Mucosa of descending colon (tissue), 3 donors: ENCODE data around the gene RPL32. TPM values are rescaled to one million over a fixed set of nuclear protein-coding genes. Genes with fewer than 3 reads are reported as not detected.

Source experiments
- ATAC-seq: fragments of 200-7000 bp; cut with Tn5 transposase; one replicate; pipeline ENCODE4 v1.9.1; 2020; ENCODE audit warnings: mild to moderate bottlenecking, moderate library complexity
- DNase-seq, 3 donors: peaks; one replicate each; pipeline ENCODE4 v3.0.0-alpha.2; 2020
- H3K36me3 ChIP-seq: fragments of 200-600 bp; one replicate; pipeline ENCODE4 v1.8.0; 2021; ENCODE audit warnings: low read depth, mild to moderate bottlenecking
- H3K4me1 ChIP-seq: fragments of 200-600 bp; one replicate; pipeline ENCODE4 v1.8.0; 2021; ENCODE audit warnings: low read depth, mild to moderate bottlenecking
- H3K4me3 ChIP-seq: fragments of 200-600 bp; one replicate; pipeline ENCODE4 v1.8.0; 2021; ENCODE audit warnings: mild to moderate bottlenecking
- H3K9me3 ChIP-seq: fragments of 200-600 bp; one replicate; pipeline ENCODE4 v1.8.0; 2021; ENCODE audit warnings: mild to moderate bottlenecking
- CTCF ChIP-seq: fragments of 200-600 bp; IDR thresholded peaks from one replicate; pipeline ENCODE4 v1.8.0; 2022; ENCODE audit warnings: antibody characterized with exemption, mild to moderate bottlenecking
- intact Hi-C, 2 donors: fragments of 100-400 bp; cut with DNase I in 1 of 2; cut with micrococcal nuclease in 1 of 2; formaldehyde crosslinking; loops; one replicate each; pipeline versions ENCODE4 v1.11.0 to v1.11.1; 2022; cut with DNase I, micrococcal nuclease
- total RNA-seq, 3 donors: library from RNA; stranded (reverse); fragmentation: NEBNext Ultra II Directional in 2 of 3; extraction: Animal tissue kit (Norgen Biotek cat#: 25700) in 2 of 3; gene quantifications; one replicate each; pipeline versions ENCODE4 v1.2.1 to v1.2.4, GENCODE V29; 2021 to 2023
- donor health status: DM: no; HTN: no; CAD: no; lungs with moderate emphysema.
- donor health status: DM: no; HTN: no; CAD: no.
- donor health status: DM: no; HTN: yes; CAD: no.

RPL32 gene
- total RNA-seq, 3 donors from 2014 or later = 1,042 to 1,233 (median 1,185) TPM

- intact Hi-C loops = no loop called here
- peaks cover 6% of the 10 kb centered on the region for H3K4me1 ChIP-seq
- H3K36me3 ChIP-seq = no peaks in the 10 kb centered on the region
- no peak for TF ChIP-seq CTCF
- H3K9me3 ChIP-seq = no peaks in the 10 kb centered on the region
- DNase-seq (no peak), ATAC-seq (no peak)
- H3K4me3 ChIP-seq = no peak overlapping the region
These were observed 32.8 kb downstream of the RPL32 start for GRCh38 chr3:12808587-12808986.

- Histone ChIP-seq H3K36me3 (no peaks in the 10 kb centered on the region), H3K9me3 (no peaks in the 10 kb centered on the region), H3K4me3 (no peak overlapping the region), H3K4me1 (peaks cover 6% of the 10 kb centered on the region)
- intact Hi-C loops = no loop called here
- DNase-seq (no peak), ATAC-seq (no peak)
- no peak for TF ChIP-seq CTCF
These were observed 33.6 kb downstream of the RPL32 start for GRCh38 chr3:12807601-12808359.

GRCh38 chr3:12807066-12807465, 34.3 kb downstream of the RPL32 start:
- intact Hi-C loops = no loop called here
- no peaks in the 10 kb centered on the region for H3K36me3 ChIP-seq
- peaks cover 6% of the 10 kb centered on the region for H3K4me1 ChIP-seq
- DNase-seq (no peak), ATAC-seq (no peak)
- no peaks in the 10 kb centered on the region for H3K9me3 ChIP-seq
- TF ChIP-seq CTCF = no peak
- no peak overlapping the region for H3K4me3 ChIP-seq

DNA sequence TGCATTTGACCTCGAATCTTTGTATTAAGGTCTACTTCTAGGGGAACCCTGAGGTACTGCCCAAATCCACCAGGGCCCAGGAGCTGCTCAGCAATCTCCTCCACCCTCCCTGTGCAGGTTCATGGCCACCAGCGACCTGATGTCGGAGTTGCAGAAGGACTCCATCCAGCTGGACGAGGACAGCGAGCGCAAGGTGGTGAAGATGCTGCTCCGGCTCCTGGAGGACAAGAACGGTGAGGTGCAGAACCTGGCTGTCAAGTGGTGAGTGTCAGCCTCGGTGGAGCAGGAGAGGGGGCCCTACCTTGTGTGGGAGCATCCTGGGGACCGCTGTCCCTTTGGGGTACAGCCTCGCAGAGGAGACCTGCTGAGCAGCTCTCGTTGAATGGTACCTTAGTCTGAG, 38.0 kb downstream of the RPL32 start:
- intact Hi-C loops = no loop called here
- no peak for DNase-seq
- ATAC-seq = no peak
- Histone ChIP-seq H3K4me3 (no peak overlapping the region), H3K9me3 (no peaks in the 10 kb centered on the region), H3K4me1 (no peaks in the 10 kb centered on the region), H3K36me3 (no peaks in the 10 kb centered on the region)
- no peak for TF ChIP-seq CTCF

DNA sequence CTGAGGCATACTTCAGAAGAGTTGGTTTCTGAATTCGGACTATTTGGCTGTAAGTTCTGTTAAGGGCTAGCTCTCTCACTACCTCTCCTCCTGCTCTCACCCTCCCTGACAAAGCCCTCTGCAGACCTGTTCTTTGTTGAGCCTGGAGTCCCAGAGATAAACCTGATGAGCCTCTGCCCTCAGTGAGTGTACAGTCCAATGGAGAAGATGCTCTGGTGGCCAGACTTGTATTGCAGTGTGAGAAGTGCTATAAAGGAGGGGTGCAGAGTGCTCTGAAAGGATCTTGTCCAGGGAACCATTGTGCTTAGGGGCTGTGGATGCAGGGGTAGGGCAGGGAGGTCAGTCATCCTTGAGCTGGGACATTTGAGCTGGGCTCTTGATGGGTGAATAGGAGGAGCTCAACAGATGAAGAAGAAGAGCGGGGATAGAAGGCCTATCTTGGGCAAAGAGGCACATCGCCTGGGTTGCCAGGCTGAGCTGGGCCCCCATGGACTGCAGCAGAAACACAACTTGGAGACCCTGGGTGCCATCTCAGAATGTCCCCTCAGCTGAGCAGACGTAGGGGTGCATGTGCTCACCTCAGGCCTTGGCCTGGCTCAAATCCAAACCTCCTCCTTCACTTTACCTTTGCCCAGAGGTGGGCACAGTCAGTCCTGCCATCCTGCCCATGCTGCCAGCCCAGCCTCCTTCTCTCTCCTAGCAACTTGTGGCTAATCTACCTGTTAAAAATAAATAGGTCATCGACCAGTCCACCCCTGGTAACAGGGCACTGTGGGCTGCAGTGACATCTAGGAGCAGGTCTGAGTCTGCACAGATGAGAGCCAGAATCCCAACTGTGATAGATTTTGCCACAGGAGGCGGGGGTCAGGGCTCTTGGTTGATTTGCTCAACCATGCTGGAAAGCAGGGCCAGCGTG, 41.6 kb downstream of the RPL32 start:
- Histone ChIP-seq H3K4me1 (peaks cover 6% of the 10 kb centered on the region), H3K36me3 (no peaks in the 10 kb centered on the region), H3K4me3 (no peak overlapping the region), H3K9me3 (no peaks in the 10 kb centered on the region)
- DNase-seq = no peak
- intact Hi-C loops = no loop called here
- TF ChIP-seq CTCF = no peak
- ATAC-seq = no peak
